KMS-11 (cell line): ENCODE data around the gene SIL1.

Experiments
- H2AFZ ChIP-seq: fragments of 200-600 bp; sonication (generic); 2 replicates; pipeline ENCODE4 v1.6.1; 2016; ENCODE audit warnings: antibody characterized with exemption, mixed run types, low read depth
- H3K27ac ChIP-seq: fragments of 200-600 bp; sonication (generic); 2 replicates; pipeline ENCODE4 v1.6.1; 2016; ENCODE audit warnings: mild to moderate bottlenecking, mixed run types
- H3K27me3 ChIP-seq: fragments of 200-600 bp; sonication (generic); 2 replicates; pipeline ENCODE4 v1.6.1; 2017; ENCODE audit warnings: mild to moderate bottlenecking, low read depth, mixed run types, moderate library complexity; ENCODE audit not compliant: insufficient read depth
- H3K36me3 ChIP-seq: fragments of 200-600 bp; sonication (generic); 2 replicates; pipeline ENCODE4 v1.6.1; 2017; ENCODE audit warnings: mild to moderate bottlenecking, mixed run types; ENCODE audit not compliant: insufficient read depth
- H3K4me1 ChIP-seq: fragments of 200-600 bp; sonication (generic); 2 replicates; pipeline ENCODE4 v1.6.1; 2016; ENCODE audit warnings: mild to moderate bottlenecking, low read depth, mixed run types; ENCODE audit not compliant: poor library complexity, severe bottlenecking
- H3K4me2 ChIP-seq: fragments of 200-600 bp; sonication (generic); 2 replicates; pipeline ENCODE4 v1.7.0; 2016; ENCODE audit warnings: mild to moderate bottlenecking, mixed run types
- H3K4me3 ChIP-seq: fragments of 200-600 bp; sonication (generic); IDR thresholded peaks from 2 replicates; pipeline ENCODE4 v1.6.1; 2017; ENCODE audit warnings: low read depth, low read length, mixed read lengths; ENCODE audit not compliant: insufficient read depth
- H3K79me2 ChIP-seq: fragments of 200-600 bp; sonication (generic); 2 replicates; pipeline ENCODE4 v1.6.1; 2016; ENCODE audit warnings: low read depth, mixed run types; ENCODE audit not compliant: insufficient read depth
- H3K9ac ChIP-seq: fragments of 200-600 bp; sonication (generic); 2 replicates; pipeline ENCODE4 v1.6.1; 2016; ENCODE audit warnings: mild to moderate bottlenecking, mixed run types
- H4K20me1 ChIP-seq: fragments of 200-600 bp; sonication (generic); 2 replicates; pipeline ENCODE4 v1.6.1; 2016; ENCODE audit warnings: mild to moderate bottlenecking, mixed run types; ENCODE audit not compliant: insufficient read depth
- CTCF ChIP-seq: fragments of 200-600 bp; sonication (generic); conservative IDR thresholded peaks from 2 replicates; pipeline ENCODE4 v1.6.1; 2017; ENCODE audit warnings: low read depth, mild to moderate bottlenecking, antibody characterized with exemption, low read length, moderate library complexity, mixed read lengths

Gene SIL1

GRCh38 chr5:139105621-139106071 lies 92.5 kb downstream of the SIL1 start:
- Histone ChIP-seq H3K4me2 (no peak overlapping the region), H3K36me3 (no peaks in the 10 kb centered on the region), H3K4me1 (no peaks in the 10 kb centered on the region), H4K20me1 (no peaks in the 10 kb centered on the region), H3K4me3 (no peak overlapping the region), H3K27ac (no peak overlapping the region), H3K27me3 (no peaks in the 10 kb centered on the region), H3K79me2 (no peaks in the 10 kb centered on the region), H3K9ac (no peak overlapping the region), H2AFZ (no peak overlapping the region)
- no peak for TF ChIP-seq CTCF

- no peaks in the 10 kb centered on the region for H4K20me1 ChIP-seq
- H3K36me3 ChIP-seq, result no peaks in the 10 kb centered on the region
- no peak overlapping the region for H3K9ac ChIP-seq
- no peaks in the 10 kb centered on the region for H3K79me2 ChIP-seq
- H2AFZ ChIP-seq, result no peak overlapping the region
- no peaks in the 10 kb centered on the region for H3K4me1 ChIP-seq
- H3K4me2 ChIP-seq, result no peak overlapping the region
- no peak overlapping the region for H3K4me3 ChIP-seq
- no peak for TF ChIP-seq CTCF
- no peak overlapping the region for H3K27ac ChIP-seq
- H3K27me3 ChIP-seq, result no peaks in the 10 kb centered on the region
Measured at GRCh38 chr5:139104577-139105276, 93.4 kb downstream of the SIL1 start.

GRCh38 chr5:139103762-139104161 lies 94.4 kb downstream of the SIL1 start:
- Histone ChIP-seq H3K9ac (no peak overlapping the region), H3K36me3 (no peaks in the 10 kb centered on the region), H3K27ac (no peak overlapping the region), H3K79me2 (no peaks in the 10 kb centered on the region), H4K20me1 (no peaks in the 10 kb centered on the region), H2AFZ (no peak overlapping the region), H3K4me1 (no peaks in the 10 kb centered on the region), H3K4me3 (no peak overlapping the region), H3K27me3 (no peaks in the 10 kb centered on the region), H3K4me2 (no peak overlapping the region)
- no peak for TF ChIP-seq CTCF

- Histone ChIP-seq H3K4me1 (no peaks in the 10 kb centered on the region), H2AFZ (no peak overlapping the region), H3K79me2 (no peaks in the 10 kb centered on the region), H3K27ac (no peak overlapping the region), H4K20me1 (no peaks in the 10 kb centered on the region), H3K4me2 (no peak overlapping the region), H3K36me3 (no peaks in the 10 kb centered on the region), H3K9ac (no peak overlapping the region), H3K27me3 (no peaks in the 10 kb centered on the region), H3K4me3 (no peak overlapping the region)
- no peak for TF ChIP-seq CTCF
Measured at GRCh38 chr5:139100825-139101224, 97.3 kb downstream of the SIL1 start.
